OCI-LY7 (cell line): ENCODE measurements around the gene CERS6. TPM values are rescaled to one million over a fixed set of nuclear protein-coding genes. Genes with fewer than 3 reads are reported as not detected.

Experiments
- BruUV-seq: library from RNA; stranded (reverse); fragments of 400-500 nt; replicated peaks from 2 replicates; lab custom pipeline; 2021; lab: Mats Ljungman, UMichigan
- CTCF ChIA-PET: fragments of 300-600 bp; sonication (Branson Sonifier 250); formaldehyde crosslinking; loops from one replicate; lab custom pipeline; 2022; ENCODE audit warnings: antibody characterized with exemption; ENCODE audit not compliant: unreplicated experiment; lab: Charles Lee
- POLR2A ChIA-PET: fragments of 300-600 bp; sonication (Branson Sonifier 250); formaldehyde crosslinking; loops from one replicate; lab custom pipeline; 2022; ENCODE audit warnings: antibody characterized with exemption; lab: Charles Lee
- DNase-seq: peaks from one replicate; pipeline ENCODE4 v3.0.0-alpha.2; 2015; ENCODE audit warnings: low spot score
- H2AFZ ChIP-seq: fragments of 200-600 bp; sonication (generic), shearing (Covaris generic); 2 replicates; pipeline ENCODE4 v1.6.1; 2014; ENCODE audit warnings: mild to moderate bottlenecking, antibody characterized with exemption, low read length, moderate library complexity
- H3K27ac ChIP-seq: fragments of 200-600 bp; sonication (generic); 2 replicates; pipeline ENCODE4 v1.5.1; 2014; ENCODE audit warnings: mixed run types, low read depth, mild to moderate bottlenecking, moderate library complexity, low read length, inconsistent platforms; ENCODE audit not compliant: poor library complexity, severe bottlenecking
- H3K36me3 ChIP-seq: fragments of 200-600 bp; sonication (generic); 2 replicates; pipeline ENCODE4 v1.6.1; 2014; ENCODE audit warnings: mild to moderate bottlenecking, antibody characterized with exemption, low read length, moderate library complexity, mixed read lengths; ENCODE audit not compliant: insufficient read depth
- H3K4me1 ChIP-seq: fragments of 200-600 bp; sonication (generic); 2 replicates; pipeline ENCODE4 v1.5.1; 2014; ENCODE audit warnings: mild to moderate bottlenecking, low read length; ENCODE audit not compliant: insufficient read depth, poor library complexity, severe bottlenecking
- H3K4me2 ChIP-seq: fragments of 200-600 bp; sonication (generic); 2 replicates; pipeline ENCODE4 v1.6.1; 2014; ENCODE audit warnings: mild to moderate bottlenecking, low read length
- H3K4me3 ChIP-seq: fragments of 200-600 bp; sonication (generic); 2 replicates; pipeline ENCODE4 v1.5.1; 2014; ENCODE audit warnings: mild to moderate bottlenecking, low read depth, low read length; ENCODE audit not compliant: poor library complexity, severe bottlenecking
- H3K79me2 ChIP-seq: fragments of 200-600 bp; sonication (generic); 2 replicates; pipeline ENCODE4 v1.6.1; 2016; ENCODE audit warnings: low read depth, mild to moderate bottlenecking, low read length, moderate library complexity, mixed read lengths; ENCODE audit not compliant: insufficient read depth
- H3K9me2 ChIP-seq: fragments of 200-600 bp; sonication (generic); 2 replicates; pipeline ENCODE4 v1.6.1; 2016; ENCODE audit warnings: mild to moderate bottlenecking, low read length, mixed read lengths; ENCODE audit not compliant: insufficient read depth
- H3K9me3 ChIP-seq: fragments of 200-600 bp; sonication (generic); 2 replicates; pipeline ENCODE4 v1.6.1; 2014; ENCODE audit warnings: mild to moderate bottlenecking, mixed run types, low read length, mixed read lengths
- H4K20me1 ChIP-seq: fragments of 200-600 bp; sonication (generic); 2 replicates; pipeline ENCODE4 v1.6.1; 2014; ENCODE audit warnings: mild to moderate bottlenecking, antibody characterized with exemption, low read length, moderate library complexity, mixed read lengths; ENCODE audit not compliant: insufficient read depth
- CTCF ChIP-seq: fragments of 200-600 bp; sonication (generic); conservative IDR thresholded peaks from 2 replicates; pipeline ENCODE4 v1.5.1; 2014; ENCODE audit warnings: mild to moderate bottlenecking, antibody characterized with exemption, low read length, moderate library complexity, mixed read lengths
- EZH2phosphoT487 ChIP-seq: fragments of 200-600 bp; sonication (generic); IDR thresholded peaks from 2 replicates; pipeline ENCODE4 v1.6.1; 2018; ENCODE audit warnings: low read depth, borderline replicate concordance, mild to moderate bottlenecking, mixed run types, antibody characterized with exemption, low read length, moderate library complexity, mixed read lengths
- intact Hi-C: fragments of 100-400 bp; cut with micrococcal nuclease; formaldehyde crosslinking; loops from one replicate; pipeline ENCODE4 v1.10.0; 2022; ENCODE audit not compliant: unreplicated experiment
- total RNA-seq, 2 experiments: library from RNA; depleted of rRNA in 1 of 2; stranded (reverse); fragments of >200 nt in 1 of 2; shearing (Covaris generic) in 1 of 2; gene quantifications; 2 replicates each; pipeline ENCODE4 v1.2.3, GENCODE V29; 2014 to 2022

The CERS6 gene
- total RNA-seq, 2 experiments from 2014 or later: 0.04 TPM; not detected in 1

- ChIA-PET CTCF (no interaction called here), POLR2A (no interaction called here)
- Histone ChIP-seq H3K9me2 (no peaks in the 10 kb centered on the region), H4K20me1 (no peaks in the 10 kb centered on the region), H3K9me3 (no peaks in the 10 kb centered on the region), H3K4me1 (no peaks in the 10 kb centered on the region), H3K79me2 (no peaks in the 10 kb centered on the region), H3K4me3 (no peak overlapping the region), H3K27ac (no peak overlapping the region), H3K4me2 (no peak overlapping the region), H3K36me3 (no peaks in the 10 kb centered on the region), H2AFZ (no peak overlapping the region)
- no peak for DNase-seq
- no TSS peak for BruUV-seq
- TF ChIP-seq EZH2phosphoT487: no peak
- TF ChIP-seq CTCF: no peak
- intact Hi-C loops: no loop called here
Observed at GRCh38 chr2:168726375-168726774, 270.3 kb downstream of the CERS6 start.

- intact Hi-C loops: no loop called here
- no peak for TF ChIP-seq CTCF
- TF ChIP-seq EZH2phosphoT487: no peak
Observed at GRCh38 chr2:168727904-168728470, 271.9 kb downstream of the CERS6 start.

GRCh38 chr2:168729455-168729854, 273.4 kb downstream of the CERS6 start:
- Histone ChIP-seq H3K27ac (no peak overlapping the region), H2AFZ (no peak overlapping the region), H4K20me1 (no peaks in the 10 kb centered on the region), H3K9me2 (no peaks in the 10 kb centered on the region), H3K79me2 (no peaks in the 10 kb centered on the region), H3K4me1 (no peaks in the 10 kb centered on the region), H3K36me3 (no peaks in the 10 kb centered on the region), H3K4me3 (no peak overlapping the region), H3K4me2 (no peak overlapping the region), H3K9me3 (no peaks in the 10 kb centered on the region)
- no TSS peak for BruUV-seq
- ChIA-PET CTCF (no interaction called here), POLR2A (interaction anchor here (0.6 kb wide), 1 partner anchor 567 kb away, joined by 3 read pairs; no protein-coding TSS in a partner anchor)
- DNase-seq: no peak
- intact Hi-C loops: no loop called here
- no peak for TF ChIP-seq CTCF
- no peak for TF ChIP-seq EZH2phosphoT487

More at GRCh38 chr2:168727904-168728470, 271.9 kb downstream of the CERS6 start:
- no peak for DNase-seq
- ChIA-PET POLR2A (interaction anchor here (0.6 to 0.8 kb wide), 2 partner anchors 10 to 1463 kb away, joined by 3 to 4 read pairs; no protein-coding TSS in a partner anchor), CTCF (no interaction called here)
- Histone ChIP-seq H3K4me2 (no peak overlapping the region), H3K36me3 (no peaks in the 10 kb centered on the region), H3K27ac (no peak overlapping the region), H3K9me2 (no peaks in the 10 kb centered on the region), H2AFZ (no peak overlapping the region), H4K20me1 (no peaks in the 10 kb centered on the region), H3K79me2 (no peaks in the 10 kb centered on the region), H3K9me3 (no peaks in the 10 kb centered on the region), H3K4me3 (no peak overlapping the region), H3K4me1 (no peaks in the 10 kb centered on the region)
- BruUV-seq: no TSS peak
